Measurements from ENCODE around the gene ZNF584.

GRCh38 chr19:58400316-58400915 is 8.0 kb upstream of the ZNF584 start:
- TF ChIP-seq CTCF (IDR thresholded peaks at IDR 0.05) (no peak), POLR2A (IDR thresholded peaks at IDR 0.05) (no peak), POLR2AphosphoS5 (IDR thresholded peaks at IDR 0.05; ENCODE audit: insufficient read depth in 1 of 2, low read depth in 1 of 2) (no peak)

Measured in vagina (tissue), 2 donors.